ENCODE data around the gene LEKR1. TPM values are rescaled to one million over a fixed set of nuclear protein-coding genes. Genes with fewer than 3 reads are reported as not detected.

Gene LEKR1
- total RNA-seq, 4 donors from 2014 or later, result 6.3 to 7.5 (median 6.8) TPM

GRCh38 chr3:157069846-157070677, 243.9 kb downstream of the LEKR1 start:
- H3K27ac ChIP-seq, result no peak overlapping the region
- H3K36me3 ChIP-seq, result no peaks in the 10 kb centered on the region
- H3K27me3 ChIP-seq, result no peaks in the 10 kb centered on the region
- TF ChIP-seq POLR2A (IDR thresholded peaks at IDR 0.05) (no peak), CTCF (IDR thresholded peaks at IDR 0.05) (no peak)
- intact Hi-C loops (cut with DNase I), result loop anchor here (10.0 kb wide), 1 partner anchor 245 kb away; the partner anchor contains the start of gene LEKR1
- no peak for DNase-seq
- H3K9me3 ChIP-seq, result no peaks in the 10 kb centered on the region
- WGBS, 2 donors, result 82 to 85% methylated on average over 7 of the region's 7 CpGs
- no peak overlapping the region for H3K4me3 ChIP-seq (replicated peaks in 1 of 3)
- peaks cover 10 to 22% of the 10 kb centered on the region in 2 donors for H3K4me1 ChIP-seq

- no peaks in the 10 kb centered on the region for H3K27me3 ChIP-seq
- no peak for DNase-seq
- H3K4me1 ChIP-seq, result peaks cover 10 to 19% of the 10 kb centered on the region in 2 donors
- TF ChIP-seq CTCF (IDR thresholded peaks at IDR 0.05), result no peak
- no peak for TF ChIP-seq POLR2A (IDR thresholded peaks at IDR 0.05)
- intact Hi-C loops (cut with DNase I), result loop anchor here (10.0 kb wide), 1 partner anchor 246 kb away; the partner anchor contains the start of gene LEKR1
- WGBS, 2 donors, result 85 to 90% methylated on average over 2 of the region's 2 CpGs
- no peak overlapping the region for H3K27ac ChIP-seq
- no peaks in the 10 kb centered on the region for H3K36me3 ChIP-seq
- H3K9me3 ChIP-seq, result no peaks in the 10 kb centered on the region
- H3K4me3 ChIP-seq (replicated peaks in 1 of 3), result no peak overlapping the region
Observed at GRCh38 chr3:157070678-157070999, 244.5 kb downstream of the LEKR1 start.

GRCh38 chr3:157071744-157072525, 245.8 kb downstream of the LEKR1 start:
- DNase-seq, result no peak
- no peaks in the 10 kb centered on the region for H3K36me3 ChIP-seq
- WGBS, 2 donors, result 98 to 100% methylated on average over 2 of the region's 2 CpGs
- no peak for TF ChIP-seq CTCF (IDR thresholded peaks at IDR 0.05)
- no peak for TF ChIP-seq POLR2A (IDR thresholded peaks at IDR 0.05)
- H3K4me1 ChIP-seq, result peaks cover 1 to 13% of the 10 kb centered on the region in 2 donors
- no peaks in the 10 kb centered on the region for H3K27me3 ChIP-seq
- intact Hi-C loops (cut with DNase I), result loop anchor here (10.0 kb wide), 1 partner anchor 247 kb away; the partner anchor contains the start of gene LEKR1
- H3K9me3 ChIP-seq, result no peaks in the 10 kb centered on the region
- no peak overlapping the region for H3K4me3 ChIP-seq (replicated peaks in 1 of 3)
- H3K27ac ChIP-seq, result no peak overlapping the region

GRCh38 chr3:157073810-157074209, 247.7 kb downstream of the LEKR1 start:
- peaks cover 0 to 11% of the 10 kb centered on the region in 2 donors for H3K4me1 ChIP-seq
- no peak for TF ChIP-seq CTCF (IDR thresholded peaks at IDR 0.05)
- intact Hi-C loops (cut with DNase I), result loop anchor here (10.0 kb wide), 1 partner anchor 249 kb away; the partner anchor contains the start of gene LEKR1
- H3K36me3 ChIP-seq, result no peaks in the 10 kb centered on the region
- no peaks in the 10 kb centered on the region for H3K9me3 ChIP-seq
- no peak overlapping the region for H3K27ac ChIP-seq
- no peaks in the 10 kb centered on the region for H3K27me3 ChIP-seq
- H3K4me3 ChIP-seq (replicated peaks in 1 of 3), result no peak overlapping the region
- DNase-seq, result no peak
- 69 to 76% methylated on average over 4 of the region's 4 CpGs for WGBS, 2 donors
